Measurements from ENCODE around the gene ZNF366. TPM values are rescaled to one million over a fixed set of nuclear protein-coding genes. Genes with fewer than 3 reads are reported as not detected.

ZNF366 gene
- total RNA-seq, 2 donors from 2014 or later: not detected

- Mint-ChIP-seq H3K9me3 (no peaks in the 10 kb centered on the region), H3K27ac (no peak overlapping the region), H3K36me3 (no peaks in the 10 kb centered on the region)
- no peak for DNase-seq (ENCODE audit: low spot score in 2 of 2)
- no peak for ATAC-seq
Observed at GRCh38 chr5:72465066-72465465, 42.1 kb downstream of the ZNF366 start.

- ATAC-seq: no peak
- Mint-ChIP-seq H3K9me3 (no peaks in the 10 kb centered on the region), H3K27ac (no peak overlapping the region), H3K36me3 (no peaks in the 10 kb centered on the region)
- no peak for DNase-seq (ENCODE audit: low spot score in 2 of 2)
Observed at GRCh38 chr5:72464071-72464470, 43.1 kb downstream of the ZNF366 start.

- no peaks in the 10 kb centered on the region for H3K36me3 Mint-ChIP-seq
- no peaks in the 10 kb centered on the region for H3K9me3 Mint-ChIP-seq
- no peak for ATAC-seq
- DNase-seq (ENCODE audit: low spot score in 2 of 2): no peak
- no peak overlapping the region for H3K27ac Mint-ChIP-seq
Observed at GRCh38 chr5:72463449-72464052, 43.7 kb downstream of the ZNF366 start.

GRCh38 chr5:72460413-72460812, 46.8 kb downstream of the ZNF366 start:
- ATAC-seq: no peak
- H3K9me3 Mint-ChIP-seq: no peaks in the 10 kb centered on the region
- DNase-seq (ENCODE audit: low spot score in 2 of 2): no peak
- H3K27ac Mint-ChIP-seq: no peak overlapping the region
- H3K36me3 Mint-ChIP-seq: no peaks in the 10 kb centered on the region

GRCh38 chr5:72459913-72460312, 47.3 kb downstream of the ZNF366 start:
- Mint-ChIP-seq H3K9me3 (no peaks in the 10 kb centered on the region), H3K36me3 (no peaks in the 10 kb centered on the region)
- no peak for ATAC-seq

GRCh38 chr5:72459089-72459661, 48.0 kb downstream of the ZNF366 start:
- DNase-seq (ENCODE audit: low spot score in 2 of 2) (no peak), ATAC-seq (no peak)
- Mint-ChIP-seq H3K27ac (no peak overlapping the region), H3K36me3 (no peaks in the 10 kb centered on the region), H3K9me3 (no peaks in the 10 kb centered on the region)

More at GRCh38 chr5:72459913-72460312, 47.3 kb downstream of the ZNF366 start:
- H3K27ac Mint-ChIP-seq: no peak overlapping the region
- no peak for DNase-seq (ENCODE audit: low spot score in 2 of 2)

- H3K27ac Mint-ChIP-seq: no peak overlapping the region
- no peak for DNase-seq (ENCODE audit: low spot score in 2 of 2)
- no peaks in the 10 kb centered on the region for H3K36me3 Mint-ChIP-seq
- H3K9me3 Mint-ChIP-seq: no peaks in the 10 kb centered on the region
- no peak for ATAC-seq
Observed at GRCh38 chr5:72458407-72458806, 48.8 kb downstream of the ZNF366 start.

GRCh38 chr5:72457491-72457890, 49.7 kb downstream of the ZNF366 start:
- no peaks in the 10 kb centered on the region for H3K9me3 Mint-ChIP-seq
- no peak for ATAC-seq
- H3K36me3 Mint-ChIP-seq: no peaks in the 10 kb centered on the region
- DNase-seq (ENCODE audit: low spot score in 2 of 2): no peak
- H3K27ac Mint-ChIP-seq: no peak overlapping the region

- ATAC-seq: no peak
- no peaks in the 10 kb centered on the region for H3K36me3 Mint-ChIP-seq
- H3K9me3 Mint-ChIP-seq: no peaks in the 10 kb centered on the region
- DNase-seq (ENCODE audit: low spot score in 2 of 2): no peak
- H3K27ac Mint-ChIP-seq: no peak overlapping the region
Observed at GRCh38 chr5:72456391-72457074, 50.7 kb downstream of the ZNF366 start.

- no peak for ATAC-seq
- H3K36me3 Mint-ChIP-seq: no peaks in the 10 kb centered on the region
- no peak for DNase-seq (ENCODE audit: low spot score in 2 of 2)
- no peak overlapping the region for H3K27ac Mint-ChIP-seq
- H3K9me3 Mint-ChIP-seq: no peaks in the 10 kb centered on the region
Observed at GRCh38 chr5:72455476-72455875, 51.7 kb downstream of the ZNF366 start.

- Mint-ChIP-seq H3K9me3 (no peaks in the 10 kb centered on the region), H3K27ac (no peak overlapping the region), H3K36me3 (no peaks in the 10 kb centered on the region)
- DNase-seq (ENCODE audit: low spot score in 2 of 2) (no peak), ATAC-seq (no peak)
Observed at GRCh38 chr5:72454996-72455395, 52.2 kb downstream of the ZNF366 start.

GRCh38 chr5:72453246-72453775, 53.9 kb downstream of the ZNF366 start:
- no peak for ATAC-seq
- Mint-ChIP-seq H3K9me3 (no peaks in the 10 kb centered on the region), H3K36me3 (no peaks in the 10 kb centered on the region), H3K27ac (no peak overlapping the region)
- no peak for DNase-seq (ENCODE audit: low spot score in 2 of 2)

GRCh38 chr5:72452515-72453245, 54.5 kb downstream of the ZNF366 start:
- ATAC-seq (no peak), DNase-seq (ENCODE audit: low spot score in 2 of 2) (no peak)
- Mint-ChIP-seq H3K27ac (no peak overlapping the region), H3K9me3 (no peaks in the 10 kb centered on the region), H3K36me3 (no peaks in the 10 kb centered on the region)

- ATAC-seq (no peak), DNase-seq (ENCODE audit: low spot score in 2 of 2) (no peak)
- Mint-ChIP-seq H3K36me3 (no peaks in the 10 kb centered on the region), H3K9me3 (no peaks in the 10 kb centered on the region), H3K27ac (no peak overlapping the region)
Observed at GRCh38 chr5:72451741-72452505, 55.3 kb downstream of the ZNF366 start.

GRCh38 chr5:72448368-72448767, 58.8 kb downstream of the ZNF366 start:
- ATAC-seq (no peak), DNase-seq (ENCODE audit: low spot score in 2 of 2) (no peak)
- no peaks in the 10 kb centered on the region for H3K9me3 Mint-ChIP-seq
- no peaks in the 10 kb centered on the region for H3K36me3 Mint-ChIP-seq
- no peak overlapping the region for H3K27ac Mint-ChIP-seq

GRCh38 chr5:72447751-72448150, 59.5 kb downstream of the ZNF366 start:
- DNase-seq (ENCODE audit: low spot score in 2 of 2) (no peak), ATAC-seq (no peak)
- no peak overlapping the region for H3K27ac Mint-ChIP-seq
- H3K36me3 Mint-ChIP-seq: no peaks in the 10 kb centered on the region
- no peaks in the 10 kb centered on the region for H3K9me3 Mint-ChIP-seq
